Glomerular visceral epithelial cell (primary cell): ENCODE data around the gene SLC25A42.
"Not testable (repeated sequence)": the region's sequence is repeated elsewhere in the genome, so short reads cannot be mapped to it uniquely, and the experiment has no call there.

ENCODE experiments used
- DNase-seq: peaks from one replicate; pipeline ENCODE4 v3.0.0-alpha.2; 2016; ENCODE audit errors: extremely low spot score

The SLC25A42 gene

GRCh38 chr19:19063183-19064097 is at the start of gene SLC25A42:
TSS of gene SLC25A42 (plus strand) at chr19:19063994. CDS start at chr19:19096125, 32,131 bp downstream.
- DNase-seq = peak; percentile 100

GRCh38 chr19:19021115-19021514 is 42.7 kb upstream of the SLC25A42 start:
- peak; percentile 66 for DNase-seq

- no peak for DNase-seq
Measured at GRCh38 chr19:19022380-19022961, 41.3 kb upstream of the SLC25A42 start.

GRCh38 chr19:19023376-19023775 is 40.4 kb upstream of the SLC25A42 start:
- DNase-seq = not testable (repeated sequence)

GRCh38 chr19:19025861-19026260 is 37.9 kb upstream of the SLC25A42 start:
- no peak for DNase-seq

- peak; percentile 30 for DNase-seq
Measured at GRCh38 chr19:19026299-19026971, 37.4 kb upstream of the SLC25A42 start.

GRCh38 chr19:19027228-19027627 is 36.6 kb upstream of the SLC25A42 start:
- DNase-seq = no peak

- no peak for DNase-seq
Measured at GRCh38 chr19:19028526-19028925, 35.3 kb upstream of the SLC25A42 start.

GRCh38 chr19:19031891-19032290 is 31.9 kb upstream of the SLC25A42 start:
- no peak for DNase-seq

GRCh38 chr19:19032420-19033175 is 31.2 kb upstream of the SLC25A42 start:
- peak; percentile 91 for DNase-seq

- no peak for DNase-seq
Measured at GRCh38 chr19:19033176-19033425, 30.7 kb upstream of the SLC25A42 start.

GRCh38 chr19:19033426-19034203 is 30.2 kb upstream of the SLC25A42 start, which contains the start of the genes ARMC6 and SUGP2:
TSS of gene ARMC6 (plus strand) at chr19:19033603. CDS start at chr19:19034210, 607 bp downstream.
TSS of gene SUGP2 (minus strand) at chr19:19033517. CDS start at chr19:19031071, 2,446 bp downstream.
- peak; percentile 94 for DNase-seq

- DNase-seq = peak; percentile 70
Measured at GRCh38 chr19:19034204-19034624, 29.6 kb upstream of the SLC25A42 start.

- no peak for DNase-seq
Measured at GRCh38 chr19:19039901-19040300, 23.9 kb upstream of the SLC25A42 start.

- no peak for DNase-seq
Measured at GRCh38 chr19:19040417-19040816, 23.4 kb upstream of the SLC25A42 start.

GRCh38 chr19:19042732-19043280 is 21.0 kb upstream of the SLC25A42 start:
- DNase-seq = no peak

GRCh38 chr19:19043481-19043880 is 20.3 kb upstream of the SLC25A42 start:
- DNase-seq = no peak

GRCh38 chr19:19043881-19044280 is 19.9 kb upstream of the SLC25A42 start:
- no peak for DNase-seq

GRCh38 chr19:19049406-19049805 is 14.4 kb upstream of the SLC25A42 start:
- DNase-seq = no peak

- DNase-seq = no peak
Measured at GRCh38 chr19:19050104-19050503, 13.7 kb upstream of the SLC25A42 start.

- no peak for DNase-seq
Measured at GRCh38 chr19:19050731-19051130, 13.1 kb upstream of the SLC25A42 start.
